ENCODE results near the gene INPPL1. TPM values are rescaled to one million over a fixed set of nuclear protein-coding genes. Genes with fewer than 3 reads are reported as not detected.

Gene INPPL1
- total RNA-seq, 1 donor from 2014 or later: 69.2 TPM

- Histone ChIP-seq H3K36me3 (no peaks in the 10 kb centered on the region), H3K27me3 (no peaks in the 10 kb centered on the region), H3K27ac (no peak overlapping the region), H3K4me3 (no peak overlapping the region), H3K4me1 (peaks cover 2% of the 10 kb centered on the region), H3K9me3 (no peaks in the 10 kb centered on the region)
- DNase-seq (ENCODE audit: extremely low spot score in 2 of 2): no peak
- TF ChIP-seq POLR2AphosphoS5 (IDR thresholded peaks at IDR 0.05; ENCODE audit: insufficient read depth in 1 of 2, low read depth in 1 of 2) (no peak), POLR2A (IDR thresholded peaks at IDR 0.05) (no peak)
- TF ChIP-seq, protein P1, sequence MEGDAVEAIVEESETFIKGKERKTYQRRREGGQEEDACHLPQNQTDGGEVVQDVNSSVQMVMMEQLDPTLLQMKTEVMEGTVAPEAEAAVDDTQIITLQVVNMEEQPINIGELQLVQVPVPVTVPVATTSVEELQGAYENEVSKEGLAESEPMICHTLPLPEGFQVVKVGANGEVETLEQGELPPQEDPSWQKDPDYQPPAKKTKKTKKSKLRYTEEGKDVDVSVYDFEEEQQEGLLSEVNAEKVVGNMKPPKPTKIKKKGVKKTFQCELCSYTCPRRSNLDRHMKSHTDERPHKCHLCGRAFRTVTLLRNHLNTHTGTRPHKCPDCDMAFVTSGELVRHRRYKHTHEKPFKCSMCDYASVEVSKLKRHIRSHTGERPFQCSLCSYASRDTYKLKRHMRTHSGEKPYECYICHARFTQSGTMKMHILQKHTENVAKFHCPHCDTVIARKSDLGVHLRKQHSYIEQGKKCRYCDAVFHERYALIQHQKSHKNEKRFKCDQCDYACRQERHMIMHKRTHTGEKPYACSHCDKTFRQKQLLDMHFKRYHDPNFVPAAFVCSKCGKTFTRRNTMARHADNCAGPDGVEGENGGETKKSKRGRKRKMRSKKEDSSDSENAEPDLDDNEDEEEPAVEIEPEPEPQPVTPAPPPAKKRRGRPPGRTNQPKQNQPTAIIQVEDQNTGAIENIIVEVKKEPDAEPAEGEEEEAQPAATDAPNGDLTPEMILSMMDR (IDR thresholded peaks at IDR 0.05): no peak
- intact Hi-C loops (cut with DNase I): no loop called here
Measured at GRCh38 chr11:72188267-72188666, 36.3 kb upstream of the INPPL1 start.

GRCh38 chr11:72189455-72190250, 34.9 kb upstream of the INPPL1 start:
- Histone ChIP-seq H3K9me3 (no peaks in the 10 kb centered on the region), H3K27me3 (no peaks in the 10 kb centered on the region), H3K36me3 (no peaks in the 10 kb centered on the region), H3K4me1 (no peaks in the 10 kb centered on the region), H3K27ac (no peak overlapping the region), H3K4me3 (no peak overlapping the region)
- no peak for DNase-seq (ENCODE audit: extremely low spot score in 2 of 2)
- intact Hi-C loops (cut with DNase I): loop anchor here (5.0 kb wide), 1 partner anchor 1878 kb away; no protein-coding TSS in a partner anchor
- TF ChIP-seq, protein P1 (IDR thresholded peaks at IDR 0.05): no peak
- TF ChIP-seq POLR2AphosphoS5 (IDR thresholded peaks at IDR 0.05; ENCODE audit: insufficient read depth in 1 of 2, low read depth in 1 of 2) (no peak), POLR2A (IDR thresholded peaks at IDR 0.05) (no peak)

DNA sequence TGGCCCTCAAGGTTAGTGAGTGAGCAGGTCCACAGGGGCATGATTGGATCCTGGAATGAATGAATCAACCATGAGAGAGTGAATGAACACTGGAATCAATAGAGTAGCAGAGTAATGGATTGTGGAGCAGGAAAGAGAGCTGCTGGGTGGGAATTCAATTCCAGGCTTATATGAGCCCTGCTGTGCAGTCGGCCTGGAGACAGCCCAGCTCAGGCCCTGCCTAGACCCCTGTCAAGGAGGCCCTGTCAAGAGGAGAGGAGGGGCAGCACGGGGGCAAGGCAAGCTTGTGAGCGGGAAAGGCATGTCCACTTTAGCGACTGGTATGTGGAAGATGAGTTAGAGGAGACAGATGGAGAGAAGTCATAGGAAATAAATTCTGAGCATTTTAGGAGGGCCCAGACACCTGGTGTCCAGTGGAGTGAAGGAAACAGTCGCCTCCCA, 33.9 kb upstream of the INPPL1 start:
- H3K4me1 ChIP-seq: no peaks in the 10 kb centered on the region
- H3K9me3 ChIP-seq: no peaks in the 10 kb centered on the region
- intact Hi-C loops (cut with DNase I): loop anchor here (5.0 kb wide), 1 partner anchor 1877 kb away; no protein-coding TSS in a partner anchor
- no peak for TF ChIP-seq POLR2A (IDR thresholded peaks at IDR 0.05)
- TF ChIP-seq POLR2AphosphoS5 (IDR thresholded peaks at IDR 0.05; ENCODE audit: insufficient read depth in 1 of 2, low read depth in 1 of 2): no peak
- TF ChIP-seq, protein P1 (IDR thresholded peaks at IDR 0.05): no peak
- H3K27ac ChIP-seq: no peak overlapping the region
- DNase-seq (ENCODE audit: extremely low spot score in 2 of 2): no peak
- H3K36me3 ChIP-seq: no peaks in the 10 kb centered on the region
- no peak overlapping the region for H3K4me3 ChIP-seq
- no peaks in the 10 kb centered on the region for H3K27me3 ChIP-seq

GRCh38 chr11:72191961-72192381, 32.6 kb upstream of the INPPL1 start, which contains the start of gene FOLR1:
Gene FOLR1 (plus strand): TSS chr11:72192140. CDS start chr11:72192174, 34 bp downstream.
- no peak within 1 kb of the TSS for H3K4me3 ChIP-seq
- no peaks in the 10 kb centered on the region for H3K4me1 ChIP-seq
- intact Hi-C loops (cut with DNase I): loop anchor here (5.0 kb wide), 1 partner anchor 1875 kb away; no protein-coding TSS in a partner anchor
- DNase-seq (ENCODE audit: extremely low spot score in 2 of 2): no peak
- H3K27me3 ChIP-seq: no peaks in the 10 kb centered on the region
- no peak within 1 kb of the TSS for H3K27ac ChIP-seq
- no peaks in the 10 kb centered on the region for H3K36me3 ChIP-seq
- no peaks in the 10 kb centered on the region for H3K9me3 ChIP-seq
- TF ChIP-seq, protein P1 (IDR thresholded peaks at IDR 0.05): no peak
- no peak for TF ChIP-seq POLR2AphosphoS5 (IDR thresholded peaks at IDR 0.05; ENCODE audit: insufficient read depth in 1 of 2, low read depth in 1 of 2)
- no peak for TF ChIP-seq POLR2A (IDR thresholded peaks at IDR 0.05)

Data from vagina (tissue), 2 donors.